Measurements from ENCODE around the gene AGO4. TPM values are rescaled to one million over a fixed set of nuclear protein-coding genes. Genes with fewer than 3 reads are reported as not detected.

The AGO4 gene
- total RNA-seq, 1 experiment from 2014 or later, result 14.8 TPM

DNA sequence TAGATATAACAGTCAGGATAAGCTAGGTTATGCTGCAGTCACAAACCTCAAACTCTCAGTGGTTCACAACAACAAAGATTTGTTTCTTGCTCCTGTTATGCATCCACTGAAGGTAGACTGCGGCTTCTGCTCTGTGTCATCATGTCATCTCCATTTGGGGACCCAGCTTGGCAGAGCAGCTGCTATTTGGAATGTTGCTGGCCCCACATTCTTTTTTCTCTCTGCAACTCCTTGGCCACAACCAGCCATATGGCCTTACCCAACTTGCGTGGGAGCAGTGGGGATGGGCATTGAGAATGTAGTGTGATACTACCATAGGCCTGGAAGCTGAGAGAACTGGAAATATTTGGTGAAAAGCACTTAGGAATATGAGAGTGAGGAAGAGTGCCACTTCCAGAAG, 26.4 kb downstream of the AGO4 start:
- intact Hi-C loops (cut with micrococcal nuclease; ENCODE audit: unreplicated experiment), result no loop called here
- BruUV-seq (replicated peaks), result no TSS peak
- peaks cover 2% of the 10 kb centered on the region; the same call in 1 of the 2 replicates for H3K36me3 ChIP-seq (ENCODE audit: control insufficient read depth, insufficient read depth, low read length)
- TF ChIP-seq TCF7L2 (IDR thresholded peaks at IDR 0.05; ENCODE audit: low read depth, low read length), result no peak
- no peak for TF ChIP-seq REST (IDR thresholded peaks at IDR 0.05; ENCODE audit: insufficient read depth in 1 of 2, low read depth in 2 of 2, low read length in 1 of 2)
- no peak for TF ChIP-seq SIN3A (IDR thresholded peaks at IDR 0.05; ENCODE audit: borderline replicate concordance, insufficient read depth, low read depth, low read length)
- TF ChIP-seq POLR2AphosphoS5 (IDR thresholded peaks at IDR 0.05; ENCODE audit: low read depth, low read length), result no peak
- TF ChIP-seq, protein P1, sequence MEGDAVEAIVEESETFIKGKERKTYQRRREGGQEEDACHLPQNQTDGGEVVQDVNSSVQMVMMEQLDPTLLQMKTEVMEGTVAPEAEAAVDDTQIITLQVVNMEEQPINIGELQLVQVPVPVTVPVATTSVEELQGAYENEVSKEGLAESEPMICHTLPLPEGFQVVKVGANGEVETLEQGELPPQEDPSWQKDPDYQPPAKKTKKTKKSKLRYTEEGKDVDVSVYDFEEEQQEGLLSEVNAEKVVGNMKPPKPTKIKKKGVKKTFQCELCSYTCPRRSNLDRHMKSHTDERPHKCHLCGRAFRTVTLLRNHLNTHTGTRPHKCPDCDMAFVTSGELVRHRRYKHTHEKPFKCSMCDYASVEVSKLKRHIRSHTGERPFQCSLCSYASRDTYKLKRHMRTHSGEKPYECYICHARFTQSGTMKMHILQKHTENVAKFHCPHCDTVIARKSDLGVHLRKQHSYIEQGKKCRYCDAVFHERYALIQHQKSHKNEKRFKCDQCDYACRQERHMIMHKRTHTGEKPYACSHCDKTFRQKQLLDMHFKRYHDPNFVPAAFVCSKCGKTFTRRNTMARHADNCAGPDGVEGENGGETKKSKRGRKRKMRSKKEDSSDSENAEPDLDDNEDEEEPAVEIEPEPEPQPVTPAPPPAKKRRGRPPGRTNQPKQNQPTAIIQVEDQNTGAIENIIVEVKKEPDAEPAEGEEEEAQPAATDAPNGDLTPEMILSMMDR (IDR thresholded peaks at IDR 0.05), result no peak
- no peaks in the 10 kb centered on the region for H3K27me3 ChIP-seq (ENCODE audit: control insufficient read depth, insufficient read depth, low read length)
- DNase-seq (ENCODE audit: low read depth, low spot score) (no peak), ATAC-seq (no peak)
- H3K4me1 ChIP-seq (ENCODE audit: control insufficient read depth, insufficient read depth, low read length), result no peaks in the 10 kb centered on the region
- no peaks in the 10 kb centered on the region for H3K9me3 ChIP-seq (ENCODE audit: control insufficient read depth, insufficient read depth, low read depth, low read length)
- H3K27ac ChIP-seq (ENCODE audit: low read length), result no peak overlapping the region
- in situ Hi-C loops (cut with HindIII; ENCODE audit: low pct_unique_long_range_greater_than_20kb, low sequenced_read_pairs), result no loop called here
- H3K4me3 ChIP-seq (ENCODE audit: low read depth in 2 of 2, low read length in 2 of 2), result no peak overlapping the region
- CTCF ChIA-PET, result no interaction called here
- POLR2A ChIA-PET, result interaction anchor here (0.6 kb wide), 1 partner anchor 52 kb away, joined by 3 read pairs; no protein-coding TSS in a partner anchor

- DNase-seq (ENCODE audit: low read depth, low spot score) (no peak), ATAC-seq (no peak)
- POLR2A ChIA-PET, result no interaction called here
- no peaks in the 10 kb centered on the region for H3K9me3 ChIP-seq (ENCODE audit: control insufficient read depth, insufficient read depth, low read depth, low read length)
- peaks cover 2% of the 10 kb centered on the region; the same call in 1 of the 2 replicates for H3K36me3 ChIP-seq (ENCODE audit: control insufficient read depth, insufficient read depth, low read length)
- in situ Hi-C loops (cut with HindIII; ENCODE audit: low pct_unique_long_range_greater_than_20kb, low sequenced_read_pairs) (no loop called here), intact Hi-C loops (cut with micrococcal nuclease; ENCODE audit: unreplicated experiment) (no loop called here)
- H3K27ac ChIP-seq (ENCODE audit: low read length), result no peak overlapping the region
- TF ChIP-seq REST (IDR thresholded peaks at IDR 0.05; ENCODE audit: insufficient read depth in 1 of 2, low read depth in 2 of 2, low read length in 1 of 2), result no peak
- no TSS peak for BruUV-seq (replicated peaks)
- no peak overlapping the region for H3K4me3 ChIP-seq (ENCODE audit: low read depth in 2 of 2, low read length in 2 of 2)
- no peaks in the 10 kb centered on the region for H3K4me1 ChIP-seq (ENCODE audit: control insufficient read depth, insufficient read depth, low read length)
- no peaks in the 10 kb centered on the region for H3K27me3 ChIP-seq (ENCODE audit: control insufficient read depth, insufficient read depth, low read length)
- CTCF ChIA-PET, result no interaction called here
Observed at GRCh38 chr1:35835398-35835797, 27.6 kb downstream of the AGO4 start.

Data from Panc1 (cell line).